Stimulated activated effector memory CD8-positive, alpha-beta T cell treated with anti-CD3 and anti-CD28 coated beads, Interleukin-12 subunit alpha, Interleukin-12 subunit beta, amount 100 ng/mL, for 72 hours (primary cell): Measurements from ENCODE around the gene KCTD11.

ENCODE experiments used
- ATAC-seq: fragments of 150-1000 bp; cut with Tn5 transposase; 2 replicates; pipeline ENCODE4 v1.10.0; 2021
- DNase-seq, 2 donors: peaks; one replicate each; pipeline ENCODE4 v3.0.0; 2021 to 2022; ENCODE audit warnings: low spot score in 2 of 2
- H3K27ac Mint-ChIP-seq: one replicate; pipeline ENCODE4 v1.8.0; 2022; ENCODE audit warnings: mild to moderate bottlenecking, mixed read lengths
- H3K36me3 Mint-ChIP-seq: one replicate; pipeline ENCODE4 v1.8.0; 2022; ENCODE audit warnings: mild to moderate bottlenecking, mixed read lengths
- H3K4me1 Mint-ChIP-seq: one replicate; pipeline ENCODE4 v1.8.0; 2022; ENCODE audit warnings: mixed read lengths
- H3K4me3 Mint-ChIP-seq: one replicate; pipeline ENCODE4 v1.8.0; 2022; ENCODE audit warnings: mild to moderate bottlenecking, mixed read lengths
- H3K9me3 Mint-ChIP-seq: one replicate; pipeline ENCODE4 v1.8.0; 2022; ENCODE audit warnings: mixed read lengths

Gene KCTD11

DNA sequence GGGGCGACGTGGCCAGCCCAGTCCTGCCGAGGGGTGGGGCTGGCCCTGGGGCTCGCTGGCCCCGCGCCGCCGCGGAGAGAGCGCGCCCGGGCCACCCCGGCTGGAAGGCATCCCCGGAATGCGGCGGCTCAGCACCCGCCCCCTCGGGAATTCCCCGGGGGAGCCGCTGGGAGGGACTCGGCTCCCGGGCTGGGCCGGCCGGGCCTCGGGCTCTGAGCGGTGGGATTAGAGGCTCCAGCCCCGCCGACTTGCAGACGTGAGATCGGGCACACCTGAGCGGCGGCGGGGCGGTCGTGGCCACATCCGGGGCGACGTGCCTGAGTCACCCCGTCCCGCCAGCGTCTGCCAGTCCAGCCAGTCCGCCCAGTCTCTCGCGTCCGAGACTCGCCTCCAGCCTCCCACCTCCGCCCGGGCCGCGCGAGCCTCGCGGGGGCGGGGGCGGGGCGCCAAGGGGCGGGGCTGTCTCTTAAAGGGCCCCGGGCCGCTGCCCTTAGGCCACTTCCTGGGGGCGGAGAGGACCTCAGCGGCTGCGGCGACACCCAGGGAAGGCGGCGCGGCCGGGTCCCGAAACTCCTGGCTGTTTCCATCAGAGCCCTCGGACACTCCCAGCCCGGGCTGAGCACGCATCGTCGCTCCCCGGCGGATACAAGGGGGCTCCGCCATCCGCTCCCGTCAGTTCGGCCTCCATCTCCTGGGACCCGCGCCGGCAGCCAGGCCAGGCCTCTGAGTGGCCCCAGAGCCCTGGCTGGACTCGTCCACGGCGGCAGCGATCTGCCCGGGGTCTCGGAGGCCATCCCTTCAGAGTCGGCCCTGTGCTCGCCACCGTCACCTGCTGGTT is at the start of gene KCTD11:
TSS of gene KCTD11 (plus strand) at position 498 of the 838 bp plus-strand sequence.
- H3K4me1 Mint-ChIP-seq: peaks cover 80% of the 10 kb centered on the region
- ATAC-seq (peak; percentile 75), DNase-seq (peak; percentile 82 to 90)
- H3K36me3 Mint-ChIP-seq: peaks cover 78% of the 10 kb centered on the region
- H3K9me3 Mint-ChIP-seq: no peaks in the 10 kb centered on the region
- peak within 1 kb of the TSS; percentile 95 for H3K4me3 Mint-ChIP-seq
- peak within 1 kb of the TSS; percentile 96 for H3K27ac Mint-ChIP-seq

GRCh38 chr17:7304179-7304578 is 47.8 kb upstream of the KCTD11 start:
- Mint-ChIP-seq H3K4me1 (peaks cover 13% of the 10 kb centered on the region), H3K27ac (no peak overlapping the region), H3K4me3 (no peak overlapping the region), H3K9me3 (no peaks in the 10 kb centered on the region), H3K36me3 (peaks cover 31% of the 10 kb centered on the region)
- DNase-seq (no peak), ATAC-seq (no peak)

- Mint-ChIP-seq H3K27ac (peak within 1 kb of the TSS; percentile 92), H3K4me1 (peaks cover 42% of the 10 kb centered on the region), H3K4me3 (peak within 1 kb of the TSS; percentile 79), H3K9me3 (no peaks in the 10 kb centered on the region), H3K36me3 (peaks cover 60% of the 10 kb centered on the region)
- ATAC-seq (peak; percentile 89), DNase-seq (peak; percentile 97 to 100)
Observed at GRCh38 chr17:7306911-7307685, 44.9 kb upstream of the KCTD11 start, which contains the start of gene EIF5A. Gene EIF5A, plus strand, starts transcription at chr17:7307628. Its CDS starts 2,008 bp downstream, at chr17:7309636.

DNA sequence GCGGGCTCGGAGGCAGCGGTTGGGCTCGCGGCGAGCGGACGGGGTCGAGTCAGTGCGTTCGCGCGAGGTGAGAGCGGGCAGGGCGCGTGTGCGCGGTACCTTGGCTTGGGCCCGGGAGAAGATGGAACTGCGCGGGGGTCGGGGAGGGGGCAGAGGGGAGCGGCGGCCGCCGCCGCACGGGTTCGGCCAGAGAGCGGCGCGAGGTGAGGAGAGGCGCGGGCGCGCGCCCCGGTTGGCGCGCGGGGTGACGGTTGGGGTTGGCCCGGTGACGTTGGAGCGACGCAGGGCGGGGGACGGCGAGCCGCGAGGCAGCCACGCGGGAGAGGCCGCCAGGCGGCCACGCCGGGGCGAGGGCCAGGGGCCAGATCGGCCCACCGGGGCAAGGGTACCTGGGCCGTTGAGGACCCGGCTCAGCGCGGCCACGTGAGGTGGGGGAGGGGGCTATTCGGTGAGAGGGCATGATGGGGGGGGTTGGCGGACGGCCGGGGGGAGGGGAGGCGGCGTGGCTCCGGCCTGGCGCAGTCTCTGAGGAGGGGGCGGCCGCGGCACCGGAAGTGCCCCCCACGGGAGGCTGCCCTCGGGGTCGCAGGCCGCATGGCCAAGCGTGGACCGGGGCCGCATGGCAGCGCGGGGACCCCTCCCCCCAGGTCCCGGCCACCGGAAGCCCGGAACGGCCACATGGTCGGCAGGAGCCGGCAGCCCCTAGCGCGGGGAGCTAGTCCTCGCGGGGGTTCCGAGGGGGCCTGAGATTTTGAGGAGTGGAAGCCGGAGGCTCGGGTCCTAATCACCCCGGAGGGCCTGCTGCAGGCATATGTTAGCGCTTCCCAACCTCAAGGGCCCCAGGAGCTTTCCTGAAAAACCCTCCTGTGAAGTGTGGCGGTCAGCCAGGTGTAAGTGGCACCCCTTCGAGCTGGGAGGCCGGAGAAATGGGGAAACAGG is 44.0 kb upstream of the KCTD11 start:
- Mint-ChIP-seq H3K27ac (peak overlapping the region; percentile 92), H3K9me3 (no peaks in the 10 kb centered on the region), H3K4me1 (peaks cover 50% of the 10 kb centered on the region), H3K36me3 (peaks cover 67% of the 10 kb centered on the region), H3K4me3 (peak overlapping the region; percentile 79)
- peak; percentile 19 for ATAC-seq
- DNase-seq: peak; percentile 38 to 72

DNA sequence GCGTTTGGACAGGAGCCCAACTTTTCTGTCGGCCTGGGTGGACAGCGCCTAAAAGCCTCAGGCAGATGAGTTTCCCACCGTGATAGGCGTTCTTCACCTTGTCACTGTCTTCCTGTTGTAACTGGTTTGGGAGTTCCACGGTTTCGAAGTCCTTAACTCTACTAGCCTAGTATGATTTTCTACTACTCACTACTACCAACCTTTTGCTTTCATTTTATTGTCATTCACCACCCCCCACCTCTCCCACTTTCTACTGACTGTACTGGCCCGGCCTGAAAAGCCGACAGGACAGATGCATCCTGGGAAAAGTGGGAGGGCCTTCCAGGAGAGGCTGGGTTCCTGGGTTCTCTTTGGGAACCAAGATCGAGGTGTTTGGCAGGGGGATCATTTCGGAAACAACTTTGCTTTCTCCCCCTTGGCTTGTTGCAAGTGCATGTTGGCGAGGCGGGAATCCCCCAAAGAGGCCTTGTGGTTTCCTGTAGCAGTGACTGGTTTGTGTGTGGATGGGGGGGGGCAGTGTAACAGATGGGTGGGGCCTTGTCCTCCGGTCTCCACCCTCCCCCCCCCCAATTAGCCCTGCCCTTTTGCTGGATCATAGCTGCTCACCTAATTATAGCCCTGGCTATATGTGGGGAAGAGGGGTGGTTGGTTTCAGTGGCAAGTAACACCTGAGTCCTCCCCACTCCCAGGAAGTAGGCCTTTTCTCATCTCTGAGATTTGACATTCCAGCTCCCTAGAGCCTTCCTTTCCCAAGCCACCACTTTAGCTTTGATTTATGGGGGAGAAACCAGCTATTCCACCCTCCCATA is 43.1 kb upstream of the KCTD11 start:
- no peaks in the 10 kb centered on the region for H3K9me3 Mint-ChIP-seq
- H3K36me3 Mint-ChIP-seq: peaks cover 71% of the 10 kb centered on the region
- H3K27ac Mint-ChIP-seq: peak overlapping the region; percentile 92
- DNase-seq (peak; percentile 63 to 92), ATAC-seq (peak; percentile 50)
- peaks cover 59% of the 10 kb centered on the region for H3K4me1 Mint-ChIP-seq
- H3K4me3 Mint-ChIP-seq: peak overlapping the region; percentile 79

GRCh38 chr17:7309628-7310027 is 42.3 kb upstream of the KCTD11 start:
- no peak for DNase-seq
- H3K4me1 Mint-ChIP-seq: peaks cover 67% of the 10 kb centered on the region
- H3K27ac Mint-ChIP-seq: peak overlapping the region; percentile 92
- ATAC-seq: no peak
- H3K36me3 Mint-ChIP-seq: peaks cover 79% of the 10 kb centered on the region
- peak overlapping the region; percentile 79 for H3K4me3 Mint-ChIP-seq
- no peaks in the 10 kb centered on the region for H3K9me3 Mint-ChIP-seq

GRCh38 chr17:7311110-7311705 is 40.8 kb upstream of the KCTD11 start:
- Mint-ChIP-seq H3K4me3 (peak overlapping the region; percentile 79), H3K9me3 (no peaks in the 10 kb centered on the region), H3K27ac (peak overlapping the region; percentile 92), H3K4me1 (peaks cover 77% of the 10 kb centered on the region), H3K36me3 (peaks cover 92% of the 10 kb centered on the region)
- no peak for ATAC-seq
- DNase-seq: no peak

GRCh38 chr17:7312432-7313087 is 39.4 kb upstream of the KCTD11 start:
- DNase-seq (no peak), ATAC-seq (no peak)
- peak overlapping the region; percentile 85 for H3K27ac Mint-ChIP-seq
- H3K4me1 Mint-ChIP-seq: peaks cover 80% of the 10 kb centered on the region
- H3K36me3 Mint-ChIP-seq: peaks cover 91% of the 10 kb centered on the region
- H3K4me3 Mint-ChIP-seq: peak overlapping the region; percentile 79
- H3K9me3 Mint-ChIP-seq: no peaks in the 10 kb centered on the region

DNA sequence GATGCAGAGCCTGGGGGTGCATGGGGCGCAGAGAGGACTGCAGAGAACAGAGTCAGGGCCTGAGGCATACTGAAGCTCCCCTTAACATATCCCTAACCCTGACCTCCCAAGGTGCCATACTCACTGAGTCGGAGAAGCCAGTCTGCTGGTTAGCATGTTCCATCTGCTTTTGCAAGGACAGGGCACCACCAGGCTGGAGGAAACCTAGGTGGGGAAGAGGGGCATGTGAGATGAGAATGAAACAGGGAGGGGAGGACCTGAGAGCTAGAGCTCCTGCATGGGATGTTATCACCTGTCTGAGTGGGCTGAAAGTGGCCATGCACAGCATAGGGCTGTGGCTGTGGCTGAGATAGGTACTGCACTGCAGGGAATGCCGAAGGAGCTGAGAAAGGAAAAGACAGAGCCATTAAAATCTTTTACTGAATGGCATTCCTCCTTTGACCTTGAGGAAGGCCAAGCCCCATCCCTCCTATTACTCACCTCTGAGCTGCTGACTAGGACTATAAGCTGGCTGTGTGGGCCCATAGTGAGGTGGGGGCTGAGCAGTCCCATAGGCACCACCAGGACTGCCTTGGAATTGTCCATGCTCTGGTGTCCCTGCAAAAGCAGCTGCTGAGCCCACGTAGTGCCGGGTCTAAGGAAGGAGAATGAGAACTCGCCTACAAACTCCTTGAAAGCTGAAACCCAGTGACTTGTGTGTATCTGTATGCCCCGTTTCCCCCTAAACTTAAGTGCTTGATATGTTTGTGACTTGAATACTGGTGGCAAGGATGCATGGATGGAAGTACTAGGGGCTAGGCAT is 38.7 kb upstream of the KCTD11 start:
- ATAC-seq: no peak
- H3K4me3 Mint-ChIP-seq: peak overlapping the region; percentile 79
- H3K27ac Mint-ChIP-seq: peak overlapping the region; percentile 85
- DNase-seq: no peak
- peaks cover 80% of the 10 kb centered on the region for H3K4me1 Mint-ChIP-seq
- H3K36me3 Mint-ChIP-seq: peaks cover 95% of the 10 kb centered on the region
- H3K9me3 Mint-ChIP-seq: no peaks in the 10 kb centered on the region

- DNase-seq (no peak), ATAC-seq (no peak)
- H3K4me3 Mint-ChIP-seq: peak overlapping the region; percentile 79
- H3K4me1 Mint-ChIP-seq: peaks cover 74% of the 10 kb centered on the region
- no peaks in the 10 kb centered on the region for H3K9me3 Mint-ChIP-seq
- peak overlapping the region; percentile 93 for H3K27ac Mint-ChIP-seq
- peaks cover 95% of the 10 kb centered on the region for H3K36me3 Mint-ChIP-seq
Observed at GRCh38 chr17:7313890-7314718, 37.9 kb upstream of the KCTD11 start.

GRCh38 chr17:7314719-7315569 is 37.0 kb upstream of the KCTD11 start, which contains the start of gene GPS2:
Gene GPS2, minus strand, starts transcription at chr17:7315360. Its CDS starts 308 bp downstream, at chr17:7315052.
- no peaks in the 10 kb centered on the region for H3K9me3 Mint-ChIP-seq
- H3K4me1 Mint-ChIP-seq: peaks cover 65% of the 10 kb centered on the region
- peak within 1 kb of the TSS; percentile 79 for H3K4me3 Mint-ChIP-seq
- H3K27ac Mint-ChIP-seq: peak within 1 kb of the TSS; percentile 93
- peaks cover 95% of the 10 kb centered on the region for H3K36me3 Mint-ChIP-seq
- DNase-seq (peak; percentile 89 to 94), ATAC-seq (peak; percentile 93)
